ENCODE results near the gene RGS6.

The RGS6 gene

DNA sequence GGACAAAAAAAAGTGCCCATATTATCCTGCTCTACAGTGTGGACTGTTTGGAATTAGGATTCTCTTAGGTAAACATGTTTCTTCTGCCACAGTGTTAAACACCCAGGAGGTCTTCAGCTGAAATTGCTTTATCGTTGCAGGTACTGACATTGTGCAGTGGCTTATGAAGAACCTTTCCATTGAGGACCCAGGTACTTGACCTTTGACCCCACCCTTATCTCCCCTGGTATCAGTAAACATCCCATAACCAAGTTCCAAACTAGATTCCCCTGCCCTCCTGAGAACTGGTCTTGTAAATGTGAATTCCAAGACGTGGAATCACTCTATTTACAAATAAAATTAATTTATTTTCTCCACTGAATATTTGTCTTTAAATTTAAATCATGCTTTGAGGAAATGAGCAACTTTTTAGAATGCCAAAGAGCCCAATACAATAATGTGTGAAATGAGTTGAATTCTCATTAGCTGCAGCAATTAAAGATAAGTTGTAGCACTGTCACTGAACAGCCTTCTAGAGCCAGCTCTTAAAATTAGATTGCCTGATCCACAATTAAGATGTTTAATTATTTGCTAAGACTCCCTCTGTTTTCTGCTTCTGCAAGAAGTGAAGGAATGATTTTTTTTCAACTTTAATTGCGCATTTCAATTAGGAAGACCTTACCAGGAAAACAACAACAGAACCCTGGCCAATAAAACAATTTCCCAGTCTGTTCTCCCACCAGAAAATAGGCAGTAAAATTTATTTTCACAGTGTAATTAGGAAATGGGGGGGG lies 522.3 kb downstream of the RGS6 start:
- Histone ChIP-seq H2AFZ (ENCODE audit: low read depth) (no peak overlapping the region), H3K4me1 (ENCODE audit: low read depth, poor library complexity, severe bottlenecking) (peaks cover 62% of the 10 kb centered on the region), H3K36me3 (ENCODE audit: insufficient read depth) (no peaks in the 10 kb centered on the region), H3K27me3 (ENCODE audit: insufficient read depth, low read depth) (no peaks in the 10 kb centered on the region), H3K9ac (no peak overlapping the region), H3K4me2 (no peak overlapping the region), H3K79me2 (ENCODE audit: insufficient read depth, low read depth) (no peaks in the 10 kb centered on the region), H3K4me3 (IDR thresholded peaks at IDR 0.05; ENCODE audit: insufficient read depth, low read depth, low read length) (no peak overlapping the region), H4K20me1 (ENCODE audit: insufficient read depth) (no peaks in the 10 kb centered on the region), H3K27ac (no peak overlapping the region; the same call in 1 of the 2 replicates)
- TF ChIP-seq CTCF (conservative IDR thresholded peaks at IDR 0.05; ENCODE audit: low read depth, low read length) = no peak

GRCh38 chr14:72457641-72458040 lies 525.4 kb downstream of the RGS6 start:
- no peak for TF ChIP-seq CTCF (conservative IDR thresholded peaks at IDR 0.05; ENCODE audit: low read depth, low read length)
- H3K27ac ChIP-seq = no peak overlapping the region

GRCh38 chr14:72462056-72462455 lies 529.8 kb downstream of the RGS6 start:
- TF ChIP-seq CTCF (conservative IDR thresholded peaks at IDR 0.05; ENCODE audit: low read depth, low read length) = no peak
- H3K4me1 ChIP-seq (ENCODE audit: low read depth, poor library complexity, severe bottlenecking) = no peaks in the 10 kb centered on the region
- no peak overlapping the region for H3K9ac ChIP-seq
- H2AFZ ChIP-seq (ENCODE audit: low read depth) = no peak overlapping the region
- H3K27me3 ChIP-seq (ENCODE audit: insufficient read depth, low read depth) = no peaks in the 10 kb centered on the region
- H4K20me1 ChIP-seq (ENCODE audit: insufficient read depth) = no peaks in the 10 kb centered on the region
- no peak overlapping the region for H3K27ac ChIP-seq
- H3K4me3 ChIP-seq (IDR thresholded peaks at IDR 0.05; ENCODE audit: insufficient read depth, low read depth, low read length) = no peak overlapping the region
- H3K79me2 ChIP-seq (ENCODE audit: insufficient read depth, low read depth) = no peaks in the 10 kb centered on the region
- H3K36me3 ChIP-seq (ENCODE audit: insufficient read depth) = no peaks in the 10 kb centered on the region
- no peak overlapping the region for H3K4me2 ChIP-seq

More at GRCh38 chr14:72457641-72458040, 525.4 kb downstream of the RGS6 start:
- Histone ChIP-seq H3K4me1 (ENCODE audit: low read depth, poor library complexity, severe bottlenecking) (peaks cover 34% of the 10 kb centered on the region), H3K9ac (no peak overlapping the region), H3K27me3 (ENCODE audit: insufficient read depth, low read depth) (no peaks in the 10 kb centered on the region), H4K20me1 (ENCODE audit: insufficient read depth) (no peaks in the 10 kb centered on the region), H3K79me2 (ENCODE audit: insufficient read depth, low read depth) (no peaks in the 10 kb centered on the region), H2AFZ (ENCODE audit: low read depth) (no peak overlapping the region), H3K4me2 (no peak overlapping the region), H3K4me3 (IDR thresholded peaks at IDR 0.05; ENCODE audit: insufficient read depth, low read depth, low read length) (no peak overlapping the region), H3K36me3 (ENCODE audit: insufficient read depth) (no peaks in the 10 kb centered on the region)

GRCh38 chr14:72463291-72463866 lies 531.1 kb downstream of the RGS6 start:
- no peak overlapping the region for H3K27ac ChIP-seq
- no peak overlapping the region for H3K4me2 ChIP-seq
- no peak overlapping the region for H3K9ac ChIP-seq
- no peaks in the 10 kb centered on the region for H3K27me3 ChIP-seq (ENCODE audit: insufficient read depth, low read depth)
- no peak for TF ChIP-seq CTCF (conservative IDR thresholded peaks at IDR 0.05; ENCODE audit: low read depth, low read length)
- no peaks in the 10 kb centered on the region for H3K79me2 ChIP-seq (ENCODE audit: insufficient read depth, low read depth)
- no peak overlapping the region for H2AFZ ChIP-seq (ENCODE audit: low read depth)
- no peaks in the 10 kb centered on the region for H3K36me3 ChIP-seq (ENCODE audit: insufficient read depth)
- H3K4me3 ChIP-seq (IDR thresholded peaks at IDR 0.05; ENCODE audit: insufficient read depth, low read depth, low read length) = no peak overlapping the region
- no peaks in the 10 kb centered on the region for H3K4me1 ChIP-seq (ENCODE audit: low read depth, poor library complexity, severe bottlenecking)
- no peaks in the 10 kb centered on the region for H4K20me1 ChIP-seq (ENCODE audit: insufficient read depth)
